Neural cell (in vitro differentiated cells): ENCODE results near the gene BPTF.

Experiments used
- POLR2AphosphoS5 ChIP-seq: IDR thresholded peaks from 2 replicates; pipeline ENCODE4 v1.6.1; 2012
- RAD21 ChIP-seq: fragments of 450-650 bp; conservative IDR thresholded peaks from 2 replicates; pipeline ENCODE4 v1.6.1; 2014; ENCODE audit warnings: antibody characterized with exemption, mild to moderate bottlenecking, moderate library complexity
- TF ChIP-seq, protein P1 (sequence below): fragments of 450-650 bp; IDR thresholded peaks from 2 replicates; pipeline ENCODE4 v1.5.1; 2014; ENCODE audit warnings: antibody characterized with exemption, mild to moderate bottlenecking, moderate library complexity; ENCODE audit not compliant: poor library complexity, severe bottlenecking

DNA sequence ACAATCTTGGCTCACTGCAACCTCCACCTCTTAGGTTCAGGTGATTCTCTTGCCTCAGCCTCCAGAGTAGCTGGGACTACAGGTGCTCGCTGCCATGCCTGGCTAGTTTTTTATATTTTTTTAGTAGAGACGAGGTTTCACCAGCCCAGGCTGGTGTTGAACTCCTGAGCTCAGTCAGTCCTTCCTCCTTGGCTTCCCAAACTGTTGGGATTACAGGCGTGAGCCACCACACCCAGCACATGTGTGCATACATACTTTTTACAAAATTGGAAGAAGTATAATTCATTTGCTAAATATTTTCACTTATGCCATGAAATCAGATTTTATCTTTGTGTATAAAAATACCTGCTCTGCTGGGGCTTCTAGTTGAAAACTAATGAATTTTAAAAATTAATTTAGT lies 13.2 kb downstream of the BPTF start:
- TF ChIP-seq, protein P1, sequence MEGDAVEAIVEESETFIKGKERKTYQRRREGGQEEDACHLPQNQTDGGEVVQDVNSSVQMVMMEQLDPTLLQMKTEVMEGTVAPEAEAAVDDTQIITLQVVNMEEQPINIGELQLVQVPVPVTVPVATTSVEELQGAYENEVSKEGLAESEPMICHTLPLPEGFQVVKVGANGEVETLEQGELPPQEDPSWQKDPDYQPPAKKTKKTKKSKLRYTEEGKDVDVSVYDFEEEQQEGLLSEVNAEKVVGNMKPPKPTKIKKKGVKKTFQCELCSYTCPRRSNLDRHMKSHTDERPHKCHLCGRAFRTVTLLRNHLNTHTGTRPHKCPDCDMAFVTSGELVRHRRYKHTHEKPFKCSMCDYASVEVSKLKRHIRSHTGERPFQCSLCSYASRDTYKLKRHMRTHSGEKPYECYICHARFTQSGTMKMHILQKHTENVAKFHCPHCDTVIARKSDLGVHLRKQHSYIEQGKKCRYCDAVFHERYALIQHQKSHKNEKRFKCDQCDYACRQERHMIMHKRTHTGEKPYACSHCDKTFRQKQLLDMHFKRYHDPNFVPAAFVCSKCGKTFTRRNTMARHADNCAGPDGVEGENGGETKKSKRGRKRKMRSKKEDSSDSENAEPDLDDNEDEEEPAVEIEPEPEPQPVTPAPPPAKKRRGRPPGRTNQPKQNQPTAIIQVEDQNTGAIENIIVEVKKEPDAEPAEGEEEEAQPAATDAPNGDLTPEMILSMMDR = no peak
- no peak for TF ChIP-seq POLR2AphosphoS5
- no peak for TF ChIP-seq RAD21
